IPS-11a (cell line): ENCODE results near the gene DMD.
"Not testable (repeated sequence)": the region's sequence is repeated elsewhere in the genome, so short reads cannot be mapped to it uniquely, and the experiment has no call there.

Source experiments
- H3K4me3 ChIP-seq: one replicate; pipeline ENCODE4 v1.5.1; 2013; ENCODE audit warnings: low read depth, low read length, control low read depth

DMD gene

DNA sequence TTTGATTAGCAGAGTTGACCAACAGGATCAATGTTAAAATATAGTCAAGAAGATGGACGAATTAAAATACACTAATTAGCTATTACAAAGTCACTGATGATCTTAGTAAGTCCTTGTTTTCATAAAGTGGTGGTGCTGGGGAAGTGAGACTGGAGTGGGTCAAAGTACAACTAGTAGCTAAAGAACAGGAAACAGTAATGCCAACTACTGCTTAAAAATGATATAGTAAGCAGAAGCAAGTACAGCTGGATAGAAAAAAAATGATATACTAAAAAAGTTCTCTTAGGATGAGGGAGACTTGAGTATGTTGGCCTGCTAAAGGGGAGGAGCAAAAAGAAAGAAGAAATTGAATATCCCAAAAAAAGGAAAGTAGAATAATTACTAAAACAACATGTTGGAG is 1558.7 kb downstream of the DMD start:
- no peak overlapping the region for H3K4me3 ChIP-seq

- H3K4me3 ChIP-seq, result no peak overlapping the region
These were observed 1562.1 kb downstream of the DMD start for GRCh38 chrX:31649201-31649600.

DNA sequence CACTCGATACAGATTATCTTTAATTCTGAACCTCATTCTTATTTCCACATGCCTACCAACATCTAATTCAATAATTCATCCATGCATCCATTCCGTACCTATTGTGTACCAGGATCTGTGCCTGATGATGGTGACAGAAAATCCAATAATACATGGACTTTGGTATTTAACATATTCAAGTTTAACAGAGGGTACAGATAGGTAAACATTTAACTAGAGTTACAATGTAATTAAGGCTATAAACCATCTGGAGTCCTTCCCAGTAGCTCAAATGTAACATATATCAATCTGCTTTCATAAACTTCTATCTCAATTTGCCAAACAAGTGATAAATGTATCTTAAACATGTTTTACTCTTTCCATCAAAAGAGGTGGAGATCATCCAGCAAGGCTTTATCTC is 1578.0 kb downstream of the DMD start:
- H3K4me3 ChIP-seq, result no peak overlapping the region

- no peak overlapping the region for H3K4me3 ChIP-seq
These were observed 1582.2 kb downstream of the DMD start for GRCh38 chrX:31629195-31629594.

- H3K4me3 ChIP-seq, result no peak overlapping the region
These were observed 1602.2 kb downstream of the DMD start for GRCh38 chrX:31609130-31609529.

DNA sequence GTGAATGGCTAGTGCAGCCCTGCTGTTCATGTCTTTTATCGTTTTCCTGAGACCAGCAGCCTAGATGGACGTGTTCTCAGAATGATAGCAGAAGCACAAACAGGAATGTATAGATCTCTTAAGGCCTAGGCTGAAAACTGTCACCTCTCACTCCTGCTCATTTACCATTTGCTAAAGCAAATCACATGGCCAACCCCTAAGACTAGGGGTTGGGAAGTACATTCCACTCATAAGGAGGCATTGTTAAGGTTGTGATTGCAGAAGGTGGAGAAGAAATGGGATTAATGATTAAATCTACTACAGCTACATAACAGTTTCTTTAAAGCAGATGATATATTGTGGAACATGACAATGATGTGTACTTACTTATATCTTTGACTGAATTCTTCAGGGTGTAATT is 1602.7 kb downstream of the DMD start:
- no peak overlapping the region for H3K4me3 ChIP-seq

DNA sequence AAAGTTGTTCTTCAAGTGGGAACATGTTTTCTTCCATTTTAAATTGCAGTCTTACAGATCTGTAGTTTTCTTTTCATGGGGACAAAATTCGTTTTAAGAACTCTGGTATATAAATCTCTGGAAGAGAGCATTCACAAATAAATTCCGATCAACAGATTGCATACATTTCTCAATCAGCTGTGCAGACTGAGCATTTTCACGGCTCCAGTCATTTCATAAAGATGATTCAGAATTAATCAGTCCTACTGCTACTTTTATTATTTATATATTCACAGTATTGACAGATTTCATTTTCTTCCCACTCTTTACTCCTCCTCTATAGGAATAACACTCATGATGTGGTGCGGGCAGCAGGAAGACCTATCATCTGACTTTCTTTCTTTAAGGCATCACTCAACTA is 1604.6 kb downstream of the DMD start:
- H3K4me3 ChIP-seq, result no peak overlapping the region

DNA sequence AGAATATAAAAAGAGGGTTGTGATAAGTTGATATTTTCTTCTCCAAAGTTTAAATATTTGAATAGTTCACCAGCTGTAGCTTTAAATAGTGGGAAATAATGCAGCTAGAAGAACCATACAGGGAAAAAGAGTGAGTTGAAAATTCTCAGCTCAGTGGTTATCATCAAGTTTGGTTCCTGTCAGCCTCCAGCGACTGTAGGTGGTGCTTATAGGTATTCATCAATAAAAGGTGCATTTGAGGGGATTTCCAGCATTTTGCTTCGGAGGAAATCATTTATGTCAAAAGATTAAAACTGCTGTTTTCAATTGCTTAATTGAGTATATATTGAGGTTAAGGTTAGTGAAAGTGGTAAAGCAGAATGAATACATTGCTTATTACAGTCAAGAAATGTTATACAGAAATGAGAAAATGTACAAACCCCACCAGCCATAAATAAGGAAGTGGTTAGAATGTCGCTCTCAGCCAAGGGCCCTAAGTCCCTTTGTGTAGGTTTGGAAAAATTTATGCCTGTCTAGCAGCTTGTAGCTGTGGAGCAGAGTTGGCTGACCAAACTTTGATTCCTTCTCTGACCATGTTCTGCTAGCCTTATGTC is 1606.6 kb downstream of the DMD start:
- no peak overlapping the region for H3K4me3 ChIP-seq

- no peak overlapping the region for H3K4me3 ChIP-seq
These were observed 1607.8 kb downstream of the DMD start for GRCh38 chrX:31603411-31604120.

DNA sequence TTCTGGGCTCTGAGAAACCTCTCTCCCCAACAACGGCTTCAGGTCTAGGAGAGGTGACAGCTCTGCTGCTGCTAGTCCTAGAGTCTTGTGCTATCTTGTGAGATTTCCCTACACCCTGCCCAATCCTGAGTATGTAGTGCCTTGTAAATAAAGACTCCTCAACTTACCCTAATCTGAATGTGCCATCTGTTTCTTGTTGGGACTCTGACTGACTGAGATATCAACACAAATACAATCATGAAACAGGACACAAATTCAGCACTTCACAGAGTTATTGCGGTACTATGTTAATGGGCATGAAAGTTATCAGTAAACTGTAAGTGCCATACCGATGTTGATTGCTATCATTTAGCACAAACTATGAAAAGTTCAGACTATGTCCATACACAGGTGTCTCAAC is 1610.5 kb downstream of the DMD start:
- H3K4me3 ChIP-seq, result no peak overlapping the region

DNA sequence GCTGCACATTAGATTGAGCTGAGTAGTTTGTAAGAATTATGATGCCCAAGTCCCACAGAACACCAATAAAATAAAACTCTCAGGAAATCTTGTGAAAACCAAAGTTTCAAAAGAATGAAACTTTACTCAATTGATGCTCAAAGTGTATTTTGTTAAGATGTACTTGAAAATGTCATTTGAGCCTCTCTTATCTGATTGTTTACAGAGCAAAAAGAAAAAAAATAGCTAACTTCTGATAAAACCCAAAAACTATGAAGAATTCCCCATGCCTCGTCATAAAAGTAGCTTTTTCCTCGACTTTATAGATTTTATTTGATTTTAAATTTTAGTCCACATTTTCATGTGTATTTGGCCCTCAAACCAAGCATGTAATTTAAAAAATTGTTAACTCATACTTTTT is 1618.0 kb downstream of the DMD start:
- H3K4me3 ChIP-seq, result no peak overlapping the region

GRCh38 chrX:31591355-31591754 is 1620.0 kb downstream of the DMD start:
- no peak overlapping the region for H3K4me3 ChIP-seq

DNA sequence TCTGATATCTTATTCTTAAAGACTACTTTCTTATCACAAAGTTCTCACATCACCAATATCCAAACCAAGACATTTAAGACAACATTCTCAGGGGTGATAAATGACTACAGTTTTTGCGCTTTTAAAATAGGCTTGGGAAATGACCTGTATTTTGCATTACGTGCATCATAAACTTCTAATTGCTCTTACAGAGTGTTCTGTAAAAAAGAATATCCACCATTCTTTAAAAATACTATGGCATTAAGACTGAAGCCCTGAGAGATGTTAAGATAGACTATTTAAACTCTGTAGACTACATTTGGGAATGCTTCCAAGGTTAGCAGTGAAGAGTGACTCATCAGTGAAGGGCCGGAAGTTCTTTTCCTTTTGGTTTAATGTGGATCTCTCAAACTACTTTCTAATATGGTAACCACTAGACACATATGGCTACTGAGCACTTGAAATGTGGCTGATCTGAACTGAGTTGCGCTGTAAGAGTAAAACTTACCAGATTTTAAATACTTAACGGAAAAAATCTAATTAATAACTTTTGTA is 1620.7 kb downstream of the DMD start:
- H3K4me3 ChIP-seq, result no peak overlapping the region

- H3K4me3 ChIP-seq, result no peak overlapping the region
These were observed 1621.8 kb downstream of the DMD start for GRCh38 chrX:31589503-31589902.

DNA sequence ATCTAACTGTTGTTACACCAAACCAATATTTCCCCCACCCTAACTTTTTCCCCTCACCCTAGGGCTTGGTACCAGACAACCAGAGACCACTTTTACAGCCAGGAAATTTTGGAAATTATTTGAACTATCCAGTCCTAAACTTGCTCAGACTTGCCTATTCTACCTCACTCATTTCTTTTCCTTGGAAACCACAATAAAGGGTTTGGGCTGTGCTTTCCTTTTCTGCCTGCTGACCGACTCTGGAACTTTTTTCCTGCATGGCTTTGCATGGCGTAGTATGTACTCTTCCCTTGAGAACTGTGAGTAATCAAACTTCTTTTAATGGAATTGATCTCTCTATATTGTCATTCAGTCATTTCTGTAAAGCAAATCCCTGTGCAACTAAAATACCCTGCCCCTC is 1623.0 kb downstream of the DMD start:
- H3K4me3 ChIP-seq, result no peak overlapping the region

DNA sequence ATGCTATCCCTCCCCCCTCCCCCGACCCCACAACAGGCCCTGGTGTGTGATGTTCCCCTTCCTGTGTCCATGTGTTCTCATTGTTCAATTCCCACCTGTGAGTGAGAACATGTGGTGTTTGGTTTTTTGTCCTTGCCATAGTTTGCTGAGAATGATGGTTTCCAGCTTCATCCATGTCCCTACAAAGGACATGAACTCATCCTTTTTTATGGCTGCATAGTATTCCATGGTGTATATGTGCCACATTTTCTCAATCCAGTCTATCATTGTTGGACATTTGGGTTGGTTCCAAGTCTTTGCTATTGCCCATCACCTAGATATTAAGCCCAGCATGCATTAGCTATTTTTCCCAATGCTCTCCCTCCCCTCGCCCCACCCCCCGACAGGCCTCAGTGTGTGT is 1627.5 kb downstream of the DMD start:
- not testable (repeated sequence) for H3K4me3 ChIP-seq

GRCh38 chrX:31580726-31581125 is 1630.6 kb downstream of the DMD start:
- no peak overlapping the region for H3K4me3 ChIP-seq

- no peak overlapping the region for H3K4me3 ChIP-seq
These were observed 1631.1 kb downstream of the DMD start for GRCh38 chrX:31580227-31580626.

DNA sequence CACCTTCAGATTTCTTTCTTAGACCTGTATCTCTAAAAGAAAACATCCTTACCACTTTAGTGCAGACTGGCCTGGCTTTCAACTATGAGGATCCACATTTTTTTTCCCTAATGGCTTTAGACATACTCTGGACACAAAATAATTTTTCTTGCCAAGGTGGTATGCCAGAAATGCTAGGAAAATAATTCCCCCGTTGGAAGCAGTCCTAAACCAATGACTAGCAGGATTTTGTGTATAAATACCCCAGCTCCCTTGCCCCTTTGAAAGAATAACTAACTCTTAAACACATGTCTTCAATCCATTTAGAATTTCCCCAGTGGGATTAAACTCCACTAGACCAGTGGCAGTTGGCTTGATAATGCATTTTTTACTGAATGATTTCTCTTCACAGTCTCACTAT is 1639.0 kb downstream of the DMD start:
- no peak overlapping the region for H3K4me3 ChIP-seq

- H3K4me3 ChIP-seq, result no peak overlapping the region
These were observed 1640.7 kb downstream of the DMD start for GRCh38 chrX:31570658-31571057.

DNA sequence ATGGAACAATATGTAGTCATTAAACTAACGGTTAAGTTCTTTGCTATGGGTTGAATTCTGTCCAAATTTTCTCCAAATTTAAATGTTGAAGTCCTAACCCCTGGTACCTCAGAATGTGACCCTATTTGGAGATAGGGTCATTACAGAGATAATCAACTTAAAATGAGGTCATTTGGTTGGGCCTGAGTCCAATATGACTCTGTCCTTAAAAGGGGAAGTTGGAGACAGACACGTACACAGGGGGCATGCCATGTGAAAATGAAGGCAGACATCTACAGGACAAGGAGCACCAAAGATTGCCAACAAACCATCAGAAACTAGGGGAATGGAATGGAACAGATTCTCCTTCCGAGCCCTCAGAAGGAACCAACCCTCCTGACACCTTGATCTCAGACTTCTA is 1647.6 kb downstream of the DMD start:
- no peak overlapping the region for H3K4me3 ChIP-seq

GRCh38 chrX:31555506-31555905 is 1655.8 kb downstream of the DMD start:
- H3K4me3 ChIP-seq, result no peak overlapping the region

DNA sequence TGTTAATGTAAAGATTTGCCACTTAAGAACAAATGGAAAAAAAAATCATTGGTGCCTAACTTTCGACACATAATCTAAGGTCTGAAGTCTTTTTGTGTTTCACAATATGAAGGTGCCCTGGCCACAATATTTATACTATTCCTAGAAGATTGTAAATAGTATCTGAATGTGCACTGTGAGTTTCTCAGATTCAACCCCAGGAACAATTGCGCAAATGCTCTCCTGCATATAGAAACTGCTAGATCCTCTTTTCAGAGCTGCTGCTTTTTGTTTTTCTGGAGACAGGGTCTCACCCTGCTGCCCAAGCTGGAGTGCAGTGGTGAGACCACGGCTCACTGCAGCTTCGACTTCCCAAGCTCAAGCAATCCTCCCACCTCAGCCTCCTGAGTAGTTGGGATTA is 1659.4 kb downstream of the DMD start:
- no peak overlapping the region for H3K4me3 ChIP-seq
